Lung (tissue), 12 donors: ENCODE measurements around the gene RBM10. TPM values are rescaled to one million over a fixed set of nuclear protein-coding genes. Genes with fewer than 3 reads are reported as not detected.
A peak's percentile ranks its signal among the peaks of the same experiment; 100 is the strongest.

Experiments
- ATAC-seq: fragments of 200-7000 bp; cut with Tn5 transposase; one replicate; pipeline ENCODE4 v1.9.1; 2020; ENCODE audit warnings: moderate number of reproducible peaks; ENCODE audit not compliant: insufficient read depth, low FRiP score
- DNase-seq, 3 donors: peaks; one replicate each; pipeline ENCODE4 v3.0.0-alpha.2; 2013 to 2017
- H3K27ac ChIP-seq, 2 donors: one replicate each; pipeline ENCODE4 v1.5.1; 2013; ENCODE audit warnings: mild to moderate bottlenecking in 2 of 2, moderate library complexity in 2 of 2, control low read depth in 1 of 2, inconsistent platforms in 1 of 2, low read depth in 1 of 2, low read length in 1 of 2
- H3K27me3 ChIP-seq, 3 donors: one replicate each; pipeline ENCODE4 v1.5.1; 2013; ENCODE audit warnings: low read length in 2 of 3; ENCODE audit not compliant: control insufficient read depth in 3 of 3, insufficient read depth in 3 of 3
- H3K36me3 ChIP-seq, 4 donors: one replicate each; pipeline ENCODE4 v1.5.1; 2013; ENCODE audit warnings: low read length in 4 of 4, mild to moderate bottlenecking in 1 of 4, moderate library complexity in 1 of 4; ENCODE audit not compliant: control insufficient read depth in 4 of 4, insufficient read depth in 4 of 4
- H3K4me1 ChIP-seq, 5 donors: one replicate each; pipeline ENCODE4 v1.5.1; 2013; ENCODE audit warnings: low read length in 5 of 5, mild to moderate bottlenecking in 2 of 5, moderate library complexity in 1 of 5; ENCODE audit not compliant: control insufficient read depth in 5 of 5, insufficient read depth in 5 of 5
- H3K4me3 ChIP-seq: one replicate; pipeline ENCODE4 v1.5.1; 2013; ENCODE audit warnings: mild to moderate bottlenecking, control low read depth, moderate library complexity
- H3K9ac ChIP-seq, 2 donors: one replicate each; pipeline ENCODE4 v1.5.1; 2013; ENCODE audit warnings: low read length in 2 of 2, control low read depth in 1 of 2; ENCODE audit not compliant: insufficient read depth in 1 of 2
- H3K9me3 ChIP-seq, 4 donors: one replicate each; pipeline ENCODE4 v1.5.1; 2013; ENCODE audit warnings: low read length in 3 of 4, mild to moderate bottlenecking in 1 of 4, moderate library complexity in 1 of 4; ENCODE audit not compliant: control insufficient read depth in 4 of 4, insufficient read depth in 3 of 4
- WGBS, 2 donors: extraction: QIAGEN DNeasy Blood & Tissue Kit; methylation state at CpG; one replicate each; pipeline ENCODE4 v1.1.7; 2013; 5-methylcytosine and 5-hydroxymethylcytosine counted together
- polyA plus RNA-seq, 2 donors: library from polyadenylated mRNA; stranded (reverse); fragments of 200-250 nt; gene quantifications; one replicate each; pipeline ENCODE4 v1.2.1, GENCODE V29; 2013
- total RNA-seq, 2 donors: library from RNA; depleted of rRNA in 1 of 2; stranded (reverse); fragments of >200 nt in 1 of 2; gene quantifications; one replicate each; pipeline ENCODE4 v1.2.1, GENCODE V29; 2014 to 2021
- TF ChIP-seq, protein P1 (sequence below): IDR thresholded peaks from 2 replicates; pipeline ENCODE4 v1.5.1; 2012; ENCODE audit warnings: mild to moderate bottlenecking; ENCODE audit errors: control extremely low read depth, extremely low read depth
- donor health status: control.
- donor health status: control.
- donor health status: Bipolar disorder and iron deficiency.
- donor health status: healthy.
- donor health status: DM: yes; HTN: yes; CAD: no.

RBM10 gene
- total and polyA plus RNA-seq, 4 donors: 22.2 to 38.6 (median 30.5) TPM

- TF ChIP-seq, protein P1, sequence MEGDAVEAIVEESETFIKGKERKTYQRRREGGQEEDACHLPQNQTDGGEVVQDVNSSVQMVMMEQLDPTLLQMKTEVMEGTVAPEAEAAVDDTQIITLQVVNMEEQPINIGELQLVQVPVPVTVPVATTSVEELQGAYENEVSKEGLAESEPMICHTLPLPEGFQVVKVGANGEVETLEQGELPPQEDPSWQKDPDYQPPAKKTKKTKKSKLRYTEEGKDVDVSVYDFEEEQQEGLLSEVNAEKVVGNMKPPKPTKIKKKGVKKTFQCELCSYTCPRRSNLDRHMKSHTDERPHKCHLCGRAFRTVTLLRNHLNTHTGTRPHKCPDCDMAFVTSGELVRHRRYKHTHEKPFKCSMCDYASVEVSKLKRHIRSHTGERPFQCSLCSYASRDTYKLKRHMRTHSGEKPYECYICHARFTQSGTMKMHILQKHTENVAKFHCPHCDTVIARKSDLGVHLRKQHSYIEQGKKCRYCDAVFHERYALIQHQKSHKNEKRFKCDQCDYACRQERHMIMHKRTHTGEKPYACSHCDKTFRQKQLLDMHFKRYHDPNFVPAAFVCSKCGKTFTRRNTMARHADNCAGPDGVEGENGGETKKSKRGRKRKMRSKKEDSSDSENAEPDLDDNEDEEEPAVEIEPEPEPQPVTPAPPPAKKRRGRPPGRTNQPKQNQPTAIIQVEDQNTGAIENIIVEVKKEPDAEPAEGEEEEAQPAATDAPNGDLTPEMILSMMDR: no peak
- Histone ChIP-seq H3K9ac (peak overlapping the region in 1 of 2 donors; percentile 78), H3K27me3 (peaks cover 0 to 5% (median 0%) of the 10 kb centered on the region in 3 donors), H3K36me3 (peaks cover 12 to 36% (median 36%) of the 10 kb centered on the region in 4 donors), H3K9me3 (peaks cover 0 to 5% (median 0%) of the 10 kb centered on the region in 4 donors), H3K4me3 (no peak overlapping the region), H3K27ac (peak overlapping the region in 1 of 2 donors; percentile 88), H3K4me1 (peaks cover 0 to 28% (median 16%) of the 10 kb centered on the region in 5 donors)
- ATAC-seq (no peak), DNase-seq (no peak)
- WGBS, 2 donors: 79 to 91% methylated on average over 8 of the region's 8 CpGs
Observed at GRCh38 chrX:47216393-47216925, 71.4 kb downstream of the RBM10 start.

DNA sequence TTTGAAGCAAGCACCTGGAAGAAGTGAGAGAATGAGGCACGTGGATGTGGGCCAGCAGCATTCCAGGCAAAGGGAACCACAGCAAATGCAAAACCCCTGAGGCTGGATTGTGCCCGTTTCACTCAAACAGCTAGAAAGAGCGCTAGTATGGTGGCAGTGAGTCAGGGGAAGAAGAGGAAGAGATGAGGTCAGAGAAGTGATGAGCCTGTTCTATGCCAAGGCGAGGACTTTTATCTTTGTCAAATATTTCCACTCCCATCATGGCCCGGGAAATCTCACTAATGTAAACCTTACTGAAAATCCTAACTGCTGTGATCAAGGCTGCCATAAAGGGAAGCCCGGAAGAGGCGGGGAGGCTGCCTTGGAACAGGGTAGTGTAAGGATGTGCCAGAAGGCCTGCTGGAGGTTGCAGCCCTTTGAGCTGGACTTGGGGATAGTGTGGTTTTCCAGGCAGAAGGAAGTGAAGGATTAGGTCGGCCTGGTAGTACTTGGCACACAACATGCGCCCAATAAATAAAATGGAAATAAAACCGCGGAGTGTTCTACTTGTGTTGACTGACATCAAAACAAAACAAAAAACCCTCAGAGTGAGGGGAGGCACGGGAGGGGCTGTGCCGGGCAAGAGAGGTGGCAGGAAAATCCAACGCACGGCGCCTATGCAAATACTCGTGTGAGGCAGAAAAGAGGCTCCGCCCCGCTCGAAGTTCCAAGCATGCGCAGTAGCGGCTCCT lies 72.3 kb downstream of the RBM10 start:
- TF ChIP-seq, protein P1: no peak
- ATAC-seq: no peak
- 13 to 17% methylated on average over 15 to 22 of the region's 22 CpGs for WGBS, 2 donors

DNA sequence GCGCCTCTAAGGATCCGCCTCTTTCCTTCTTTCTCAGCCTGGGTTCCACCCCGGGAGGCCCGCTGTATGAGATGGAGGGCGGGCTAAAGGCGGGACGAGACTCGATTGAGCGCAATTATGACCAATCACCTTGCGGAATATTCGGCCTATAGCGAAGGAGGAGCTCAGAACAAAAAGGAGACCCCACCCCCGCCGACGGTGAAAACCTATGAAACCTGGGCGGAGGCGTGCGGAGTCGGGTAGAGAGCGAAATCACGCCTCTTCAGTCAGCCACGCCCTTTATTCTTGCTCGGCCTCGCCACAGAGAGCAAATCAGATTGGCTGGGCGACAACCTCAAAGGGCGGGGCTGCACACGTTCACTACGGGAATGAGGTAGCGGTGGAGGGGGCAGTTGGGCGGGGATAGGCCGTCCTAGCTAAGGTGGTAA lies 72.8 kb downstream of the RBM10 start:
- peaks cover 4 to 29% (median 24%) of the 10 kb centered on the region in 4 donors for H3K36me3 ChIP-seq
- TF ChIP-seq, protein P1: no peak
- H3K9me3 ChIP-seq: peaks cover 0 to 5% (median 0%) of the 10 kb centered on the region in 4 donors
- DNase-seq: peak; percentile 99
- H3K4me3 ChIP-seq: peak overlapping the region; percentile 80
- H3K27ac ChIP-seq: peak overlapping the region; percentile 93 to 99
- WGBS, 2 donors: 0 to 1% methylated on average over 30 to 31 of the region's 31 CpGs
- ATAC-seq: peak; percentile 91
- peaks cover 0 to 28% (median 17%) of the 10 kb centered on the region in 5 donors for H3K4me1 ChIP-seq
- peak overlapping the region; percentile 78 to 89 for H3K9ac ChIP-seq
- H3K27me3 ChIP-seq: peaks cover 0 to 5% (median 0%) of the 10 kb centered on the region in 3 donors

More for the DNA sequence above, 72.3 kb downstream of the RBM10 start:
- peaks cover 0 to 28% (median 17%) of the 10 kb centered on the region in 5 donors for H3K4me1 ChIP-seq
- H3K27me3 ChIP-seq: peaks cover 0 to 5% (median 0%) of the 10 kb centered on the region in 3 donors
- H3K9me3 ChIP-seq: peaks cover 0 to 5% (median 0%) of the 10 kb centered on the region in 4 donors
- H3K4me3 ChIP-seq: no peak overlapping the region
- peak overlapping the region in 1 of 2 donors; percentile 78 for H3K9ac ChIP-seq
- peak overlapping the region; percentile 88 to 94 for H3K27ac ChIP-seq
- peaks cover 9 to 34% (median 29%) of the 10 kb centered on the region in 4 donors for H3K36me3 ChIP-seq
- DNase-seq: peak in 2 of 3 donors; percentile 68 to 71
